HL-60 (cell line): Measurements from ENCODE around the gene B3GAT3.

Experiments used
- GABPA ChIP-seq: IDR thresholded peaks from 2 replicates; pipeline ENCODE4 v1.6.1; 2012; ENCODE audit warnings: low read depth
- POLR2AphosphoS5 ChIP-seq: IDR thresholded peaks from 2 replicates; pipeline ENCODE4 v1.6.1; 2012; ENCODE audit warnings: low read depth
- TF ChIP-seq, protein P1 (sequence below): IDR thresholded peaks from one replicate; pipeline ENCODE4 v1.5.1; 2011; ENCODE audit warnings: low read length, control low read depth, inconsistent platforms; ENCODE audit not compliant: insufficient read depth
- TF ChIP-seq, protein P2 (sequence below): IDR thresholded peaks from 2 replicates; pipeline ENCODE4 v1.6.1; 2012; ENCODE audit warnings: low read depth; ENCODE audit not compliant: insufficient replicate concordance

DNA sequence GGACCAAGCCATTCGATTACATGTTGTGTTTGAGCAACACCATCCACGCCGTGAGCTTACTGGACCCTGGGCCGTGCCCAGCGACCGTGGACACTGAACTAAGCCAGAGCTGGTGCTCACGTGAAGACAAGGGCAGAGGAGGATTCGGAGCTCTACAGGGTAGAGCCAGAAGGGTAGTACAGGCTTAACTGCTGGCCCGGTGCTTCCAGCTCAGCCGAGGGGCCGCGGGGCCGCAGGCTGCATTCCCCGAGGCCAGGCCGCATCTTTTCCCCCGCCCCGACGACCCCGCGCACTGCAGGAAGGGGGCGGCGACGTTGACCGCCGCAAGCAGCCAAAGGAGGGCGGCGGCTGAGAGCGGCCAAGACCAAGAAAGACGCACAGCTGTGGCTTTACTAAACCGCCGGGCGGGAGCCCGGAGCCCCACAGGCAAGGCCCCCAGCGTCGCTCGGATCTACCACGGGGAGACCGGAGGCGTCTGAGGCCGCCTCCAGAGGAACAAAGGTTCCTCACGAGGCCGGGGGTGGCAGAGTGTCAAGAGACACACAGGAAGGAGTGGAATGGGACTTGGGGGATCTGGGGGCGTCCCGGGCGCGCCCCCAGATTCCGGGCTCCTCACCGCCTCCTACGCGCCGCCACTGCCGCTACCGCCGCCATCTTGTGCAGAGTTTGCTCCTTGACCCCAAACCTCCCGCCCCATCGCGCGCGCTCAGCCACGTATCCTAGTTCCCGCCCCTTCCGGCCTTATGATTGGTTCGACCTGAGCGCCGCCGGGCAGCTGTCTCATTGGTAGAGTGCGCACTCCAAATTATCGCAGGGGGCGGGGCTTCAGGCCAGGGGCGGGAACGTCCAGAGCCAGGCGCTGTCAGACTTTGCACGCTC, 24.4 kb upstream of the B3GAT3 start, which contains the start of gene GANAB:
- TF ChIP-seq, protein P1, sequence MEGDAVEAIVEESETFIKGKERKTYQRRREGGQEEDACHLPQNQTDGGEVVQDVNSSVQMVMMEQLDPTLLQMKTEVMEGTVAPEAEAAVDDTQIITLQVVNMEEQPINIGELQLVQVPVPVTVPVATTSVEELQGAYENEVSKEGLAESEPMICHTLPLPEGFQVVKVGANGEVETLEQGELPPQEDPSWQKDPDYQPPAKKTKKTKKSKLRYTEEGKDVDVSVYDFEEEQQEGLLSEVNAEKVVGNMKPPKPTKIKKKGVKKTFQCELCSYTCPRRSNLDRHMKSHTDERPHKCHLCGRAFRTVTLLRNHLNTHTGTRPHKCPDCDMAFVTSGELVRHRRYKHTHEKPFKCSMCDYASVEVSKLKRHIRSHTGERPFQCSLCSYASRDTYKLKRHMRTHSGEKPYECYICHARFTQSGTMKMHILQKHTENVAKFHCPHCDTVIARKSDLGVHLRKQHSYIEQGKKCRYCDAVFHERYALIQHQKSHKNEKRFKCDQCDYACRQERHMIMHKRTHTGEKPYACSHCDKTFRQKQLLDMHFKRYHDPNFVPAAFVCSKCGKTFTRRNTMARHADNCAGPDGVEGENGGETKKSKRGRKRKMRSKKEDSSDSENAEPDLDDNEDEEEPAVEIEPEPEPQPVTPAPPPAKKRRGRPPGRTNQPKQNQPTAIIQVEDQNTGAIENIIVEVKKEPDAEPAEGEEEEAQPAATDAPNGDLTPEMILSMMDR = no peak
- TF ChIP-seq, protein P2, sequence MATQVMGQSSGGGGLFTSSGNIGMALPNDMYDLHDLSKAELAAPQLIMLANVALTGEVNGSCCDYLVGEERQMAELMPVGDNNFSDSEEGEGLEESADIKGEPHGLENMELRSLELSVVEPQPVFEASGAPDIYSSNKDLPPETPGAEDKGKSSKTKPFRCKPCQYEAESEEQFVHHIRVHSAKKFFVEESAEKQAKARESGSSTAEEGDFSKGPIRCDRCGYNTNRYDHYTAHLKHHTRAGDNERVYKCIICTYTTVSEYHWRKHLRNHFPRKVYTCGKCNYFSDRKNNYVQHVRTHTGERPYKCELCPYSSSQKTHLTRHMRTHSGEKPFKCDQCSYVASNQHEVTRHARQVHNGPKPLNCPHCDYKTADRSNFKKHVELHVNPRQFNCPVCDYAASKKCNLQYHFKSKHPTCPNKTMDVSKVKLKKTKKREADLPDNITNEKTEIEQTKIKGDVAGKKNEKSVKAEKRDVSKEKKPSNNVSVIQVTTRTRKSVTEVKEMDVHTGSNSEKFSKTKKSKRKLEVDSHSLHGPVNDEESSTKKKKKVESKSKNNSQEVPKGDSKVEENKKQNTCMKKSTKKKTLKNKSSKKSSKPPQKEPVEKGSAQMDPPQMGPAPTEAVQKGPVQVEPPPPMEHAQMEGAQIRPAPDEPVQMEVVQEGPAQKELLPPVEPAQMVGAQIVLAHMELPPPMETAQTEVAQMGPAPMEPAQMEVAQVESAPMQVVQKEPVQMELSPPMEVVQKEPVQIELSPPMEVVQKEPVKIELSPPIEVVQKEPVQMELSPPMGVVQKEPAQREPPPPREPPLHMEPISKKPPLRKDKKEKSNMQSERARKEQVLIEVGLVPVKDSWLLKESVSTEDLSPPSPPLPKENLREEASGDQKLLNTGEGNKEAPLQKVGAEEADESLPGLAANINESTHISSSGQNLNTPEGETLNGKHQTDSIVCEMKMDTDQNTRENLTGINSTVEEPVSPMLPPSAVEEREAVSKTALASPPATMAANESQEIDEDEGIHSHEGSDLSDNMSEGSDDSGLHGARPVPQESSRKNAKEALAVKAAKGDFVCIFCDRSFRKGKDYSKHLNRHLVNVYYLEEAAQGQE = peak; percentile 56
- TF ChIP-seq POLR2AphosphoS5 (peak; percentile 91), GABPA (peak; percentile 48; the same call in 1 of the 2 replicates)
